Activated CD4-positive, alpha-beta T cell treated with anti-CD3 and anti-CD28 coated beads, Interleukin-2, amount 50 U/mL, for 1 hour (primary cell): ENCODE results near the gene OPRL1.
A peak's percentile ranks its signal among the peaks of the same experiment; 100 is the strongest.

ENCODE experiments used
- DNase-seq: peaks from one replicate; pipeline ENCODE4 v3.0.0-alpha.2; 2020

Gene OPRL1

DNA sequence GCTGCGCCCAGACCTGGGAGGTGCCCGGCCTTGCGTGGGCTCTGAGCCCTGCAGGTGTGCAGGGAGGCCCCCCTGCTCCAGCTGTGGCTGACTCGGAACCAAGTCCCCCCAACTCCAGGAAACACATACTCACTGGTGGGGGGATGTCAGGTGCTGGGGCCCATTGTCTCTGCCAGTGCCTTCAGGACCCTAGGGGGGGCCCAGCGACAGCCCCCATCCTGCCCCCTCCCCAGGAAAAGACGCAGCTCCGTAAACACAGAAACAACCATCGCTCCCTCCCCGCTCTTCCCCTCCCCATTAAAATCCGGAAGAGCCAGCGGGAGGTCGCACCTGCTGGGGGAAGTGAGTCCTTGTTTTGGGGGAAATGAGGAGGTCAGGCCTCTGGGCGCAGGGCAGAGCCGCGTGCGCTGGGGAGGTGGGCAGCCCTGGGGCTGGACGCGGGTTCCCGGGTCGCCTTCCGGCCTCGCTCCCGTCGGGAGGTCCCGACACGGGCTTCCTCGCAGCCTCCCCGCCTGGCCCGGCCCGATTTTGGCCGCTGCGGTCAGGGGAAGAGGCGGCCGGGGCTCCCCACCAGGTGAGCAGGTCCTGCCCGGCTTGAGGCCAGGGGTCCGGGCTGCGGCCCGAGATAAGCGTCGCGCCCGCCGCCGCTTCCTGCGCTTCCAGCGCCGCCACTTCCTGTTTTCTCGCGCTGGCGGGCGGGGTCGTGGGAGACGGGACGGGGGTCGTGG lies 37.7 kb upstream of the OPRL1 start:
- no peak for DNase-seq

DNA sequence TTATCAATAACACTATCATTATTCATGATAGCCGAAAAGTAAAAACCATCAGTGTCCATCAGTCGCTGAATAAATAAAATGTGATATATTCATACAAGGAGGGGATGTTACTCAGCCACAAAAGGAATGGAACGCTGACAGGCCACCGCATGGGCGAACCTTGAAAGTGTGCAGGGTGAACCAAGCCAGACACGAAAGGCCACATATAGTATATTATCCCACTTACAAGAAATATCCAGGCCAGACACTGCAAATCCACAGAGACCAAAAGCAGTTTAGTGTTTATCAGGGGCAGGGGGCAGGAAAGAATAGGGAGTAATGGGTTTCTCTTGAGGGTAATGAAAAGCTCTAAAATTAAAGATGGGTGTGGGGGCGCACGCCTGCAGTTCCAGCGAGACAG lies 36.1 kb upstream of the OPRL1 start:
- no peak for DNase-seq

DNA sequence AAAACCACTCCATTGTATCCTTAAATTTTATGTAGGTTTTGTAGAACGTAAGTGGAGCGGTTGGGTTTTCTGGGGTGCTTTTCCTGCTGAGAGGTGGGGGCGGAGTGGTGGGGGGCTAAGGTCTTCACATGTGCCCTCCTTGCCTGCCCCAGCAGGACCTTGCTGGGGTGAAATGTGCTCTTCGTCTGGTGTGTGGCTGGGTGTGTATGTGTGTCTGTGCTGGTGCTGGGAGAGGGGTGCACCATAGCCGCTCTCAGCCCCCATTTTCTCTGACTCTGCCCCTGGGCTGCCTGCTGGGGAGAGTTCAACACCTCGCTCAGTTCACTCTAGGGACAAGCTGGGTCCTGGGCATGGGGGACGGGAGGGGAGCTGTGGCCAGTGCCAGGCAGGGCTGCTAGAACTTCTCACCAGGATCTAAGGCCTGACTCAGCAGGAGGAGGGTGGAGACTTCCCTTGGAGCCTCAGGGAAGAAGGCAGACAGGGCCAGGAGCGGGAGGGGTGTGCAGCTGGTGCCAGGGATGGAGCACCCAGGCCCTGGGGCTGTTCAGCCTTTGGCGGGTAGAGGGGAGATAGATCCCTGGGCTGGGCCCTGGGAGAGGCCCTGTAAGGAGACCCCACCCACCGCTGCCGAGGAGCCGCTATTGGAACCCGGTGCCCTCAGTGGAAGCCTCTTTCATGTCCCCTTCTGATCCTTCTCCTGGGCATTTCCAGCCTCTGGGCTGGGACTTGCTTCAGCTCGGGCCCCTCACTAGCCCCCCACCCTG lies 35.2 kb upstream of the OPRL1 start:
- no peak for DNase-seq

DNA sequence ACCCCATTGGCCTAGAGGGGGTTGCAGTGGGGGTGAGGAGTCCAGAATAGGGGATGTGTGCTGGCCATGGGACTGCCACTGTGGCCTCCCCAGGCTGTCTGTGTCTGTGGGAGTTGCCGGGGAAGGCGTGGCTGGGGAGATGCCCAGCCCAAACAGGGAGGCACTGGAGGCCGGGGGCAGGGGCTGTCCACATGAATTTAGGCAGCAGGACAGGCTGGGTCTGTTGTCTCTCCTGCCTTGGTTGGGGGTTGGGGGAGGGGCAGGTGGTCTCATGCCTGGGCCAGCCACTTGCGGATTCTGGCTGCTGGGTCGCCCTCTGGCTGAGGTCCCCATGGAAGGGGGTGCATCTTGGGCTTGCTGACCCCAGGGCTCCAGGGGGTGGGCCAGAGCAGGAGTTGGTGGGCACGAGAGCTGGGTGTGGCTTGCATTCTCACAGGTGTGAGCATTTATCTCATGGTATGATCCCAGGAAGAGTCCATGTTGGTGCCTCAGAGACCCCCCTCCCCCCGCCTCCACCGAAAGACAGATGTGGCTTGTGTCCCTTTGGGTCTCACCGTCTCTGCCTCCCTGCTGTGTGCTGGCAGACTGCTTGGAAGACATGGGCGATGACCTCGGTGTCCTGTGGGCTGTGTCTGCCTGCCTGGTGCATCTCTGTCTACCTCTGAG lies 34.4 kb upstream of the OPRL1 start:
- no peak for DNase-seq

DNA sequence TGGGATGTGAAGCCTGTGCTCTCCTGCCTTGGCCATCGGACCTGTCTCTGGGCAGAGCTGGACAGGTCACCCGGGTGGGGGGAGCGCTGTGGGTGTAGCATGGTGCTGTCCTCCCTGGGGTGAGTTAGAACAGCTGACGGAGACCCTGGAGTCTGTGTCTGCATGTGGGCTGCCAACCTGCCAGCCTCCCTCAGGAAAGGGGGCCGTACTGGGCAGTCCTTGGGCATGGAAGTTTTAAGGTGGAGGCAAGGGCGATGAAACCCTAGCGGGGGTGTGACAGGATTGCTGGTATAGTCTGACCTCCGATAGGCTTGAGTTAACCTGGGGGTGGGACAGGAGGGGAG lies 32.9 kb upstream of the OPRL1 start:
- no peak for DNase-seq

DNA sequence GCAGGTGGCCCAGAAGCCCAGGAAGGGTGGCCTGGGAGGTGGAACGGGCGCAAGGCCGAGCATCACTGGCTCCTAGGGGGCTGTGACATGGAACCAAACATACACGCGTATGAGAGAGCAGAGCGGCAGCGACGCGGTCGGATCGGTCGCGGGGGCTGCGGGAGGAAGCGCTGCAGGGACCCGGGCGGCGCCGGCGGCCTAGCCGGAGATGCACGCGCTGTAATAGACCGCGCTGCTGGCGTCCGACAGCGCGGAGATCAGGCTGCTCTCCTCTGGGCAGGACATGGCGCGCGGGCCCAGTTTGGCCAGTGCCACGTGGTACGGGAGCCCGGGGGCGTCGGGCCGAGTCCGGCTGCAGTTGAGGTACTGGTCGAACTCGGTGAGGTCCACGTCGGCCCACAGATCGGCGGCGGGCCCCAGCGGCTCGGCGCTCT lies 31.9 kb upstream of the OPRL1 start:
- no peak for DNase-seq

DNA sequence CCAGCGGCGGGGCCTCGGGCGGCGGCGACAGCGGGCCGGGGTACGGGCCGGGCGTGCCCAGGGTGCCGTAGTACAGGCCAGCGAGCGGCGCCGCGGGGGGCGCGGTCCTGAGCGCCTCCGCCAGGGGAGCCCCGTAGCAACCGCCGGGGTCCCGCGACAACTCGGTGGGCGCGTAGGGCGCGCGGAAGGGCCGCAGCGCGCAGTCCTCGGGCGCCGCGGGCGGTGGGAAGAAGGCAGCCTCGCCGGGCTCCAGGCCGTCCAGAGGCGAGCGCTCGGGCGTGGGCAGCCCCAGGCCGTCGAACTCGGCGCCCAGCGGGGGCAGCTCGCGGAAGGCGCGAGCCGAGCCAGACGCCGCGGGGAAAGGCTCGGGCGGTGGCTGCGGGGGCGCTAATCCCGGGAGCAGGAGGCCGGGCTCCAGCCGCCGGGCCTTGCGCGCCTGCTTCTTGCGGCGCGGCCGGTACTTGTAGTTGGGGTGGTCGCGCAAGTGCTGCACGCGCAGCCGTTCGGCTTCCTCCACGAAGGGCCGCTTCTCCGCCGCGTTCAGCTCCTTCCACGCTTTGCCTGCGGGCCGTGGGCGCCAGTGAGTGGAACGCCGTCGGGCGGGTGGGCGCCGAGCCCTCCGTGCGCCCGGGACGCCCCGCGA lies 31.4 kb upstream of the OPRL1 start:
- DNase-seq: no peak

DNA sequence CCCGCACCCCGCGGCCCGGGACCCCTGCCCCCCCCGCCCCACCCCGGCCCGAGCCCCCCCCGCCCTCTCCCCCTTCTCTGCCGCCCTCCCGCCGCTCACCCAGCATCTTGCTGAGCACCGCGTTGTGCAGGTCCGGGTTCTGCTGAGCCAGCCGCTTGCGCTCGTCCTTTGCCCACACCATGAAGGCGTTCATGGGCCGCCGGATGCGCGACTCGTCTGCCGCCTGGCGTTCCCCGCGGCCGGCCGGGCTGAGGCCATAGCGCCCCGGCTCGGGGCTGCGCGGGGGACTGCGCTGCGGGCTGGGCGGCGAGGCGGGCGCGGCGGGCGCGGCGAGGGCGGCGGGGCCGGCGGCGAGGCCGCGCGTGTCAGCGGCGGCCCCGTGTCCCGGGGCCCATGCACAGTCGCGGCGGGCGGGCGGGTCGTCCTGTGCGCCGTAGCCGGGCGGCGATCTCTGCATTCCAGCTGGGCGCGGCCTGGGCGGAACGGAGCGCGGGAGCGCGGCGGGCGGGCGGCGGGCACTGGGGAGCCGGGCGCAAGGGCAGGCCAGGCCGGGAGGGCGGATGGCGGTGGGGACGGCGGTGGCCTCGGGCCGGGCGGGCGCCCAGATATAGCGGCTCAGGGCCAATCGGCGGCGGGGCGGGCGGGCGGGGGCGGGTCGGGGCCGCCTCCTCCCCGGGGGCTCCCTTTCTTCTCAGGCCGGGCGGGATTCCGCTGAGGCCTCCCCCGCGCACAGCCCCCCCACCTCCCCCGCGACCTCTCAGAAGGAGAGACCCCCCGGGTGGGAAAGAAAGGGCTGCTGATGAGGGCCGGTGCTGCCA lies 30.6 kb upstream of the OPRL1 start, which contains the start of gene SOX18:
Gene SOX18 (minus strand): TSS at position 580 of the 818 bp plus-strand sequence. CDS start 123 bp downstream, at position 457.
- peak; percentile 30 for DNase-seq

DNA sequence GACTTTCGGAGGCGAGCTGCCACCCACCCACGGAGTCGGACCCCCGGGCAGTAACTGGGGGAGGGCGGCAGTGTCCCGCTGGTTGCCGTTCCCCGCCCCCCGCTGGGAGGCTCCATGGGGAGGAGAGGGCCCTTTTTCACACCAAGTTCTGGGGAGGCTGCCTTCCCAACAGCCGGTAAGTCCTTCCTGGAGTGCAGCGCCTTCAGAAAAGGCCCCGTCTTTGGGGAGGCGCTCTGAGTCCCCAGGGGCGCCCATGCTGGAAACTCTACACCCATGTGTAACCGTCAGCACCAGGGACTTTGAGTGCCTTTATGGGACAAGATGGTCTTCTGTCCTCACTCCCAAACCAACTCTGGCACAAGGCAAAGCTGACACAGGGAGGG lies 30.0 kb upstream of the OPRL1 start:
- DNase-seq: no peak

DNA sequence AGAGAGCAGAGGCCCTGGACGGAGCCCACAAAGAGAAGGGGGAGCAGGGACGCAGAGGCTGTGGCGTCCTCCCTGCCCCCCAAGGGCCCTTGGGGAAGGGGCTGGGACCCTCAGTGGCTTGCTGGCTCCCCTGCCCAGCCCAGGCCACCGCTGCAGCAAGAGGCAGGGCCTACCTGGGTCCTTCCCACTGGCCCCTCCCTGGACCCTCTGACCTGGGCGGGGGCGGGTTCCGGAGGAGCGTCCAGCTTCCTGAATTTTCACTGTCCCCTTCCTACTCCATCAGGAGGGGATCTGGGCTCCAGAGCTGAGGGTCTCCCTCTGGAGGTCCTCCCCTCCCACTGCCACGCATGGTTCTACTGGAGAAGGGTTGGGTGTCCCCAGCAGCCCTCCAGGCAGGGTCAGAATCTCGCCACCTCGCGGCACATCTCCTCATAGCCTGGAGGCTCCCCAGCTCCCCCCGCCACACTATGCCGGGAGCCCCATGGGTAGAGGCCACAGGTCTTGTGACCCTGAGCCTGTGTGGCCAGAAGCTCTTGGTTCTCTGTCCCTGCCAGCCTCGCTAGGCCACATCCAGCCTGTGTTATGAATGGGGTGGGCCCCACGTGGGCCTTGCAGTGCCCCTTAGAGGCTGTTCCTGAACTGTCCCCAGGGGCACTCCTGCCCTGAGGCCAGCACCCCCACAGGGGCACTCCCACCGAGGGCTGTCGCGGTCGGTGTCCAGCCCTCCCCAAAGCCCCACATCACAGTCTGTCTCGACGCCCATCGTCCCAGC lies 29.4 kb upstream of the OPRL1 start:
- DNase-seq: no peak

DNA sequence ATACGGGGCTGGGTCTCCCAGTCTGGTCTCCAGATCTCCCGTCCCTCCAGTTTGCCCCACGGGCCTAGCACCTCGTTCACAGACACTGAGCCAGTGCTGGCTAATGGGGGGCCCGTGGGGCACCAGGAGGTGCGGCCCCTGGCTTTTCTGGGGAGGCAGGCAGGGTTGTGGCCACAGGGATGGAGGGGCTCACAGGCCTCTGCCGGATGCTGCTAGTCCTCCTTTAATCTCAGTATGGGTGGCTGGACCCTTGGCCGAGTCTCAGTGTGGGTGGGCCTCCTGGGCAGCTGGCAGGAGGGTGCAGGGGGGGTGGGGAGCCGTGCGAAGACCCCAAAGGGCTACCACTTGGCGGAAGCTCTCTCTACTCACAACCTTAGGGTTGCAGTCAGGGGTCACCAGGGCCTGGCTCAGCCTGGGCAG lies 28.8 kb upstream of the OPRL1 start:
- no peak for DNase-seq

DNA sequence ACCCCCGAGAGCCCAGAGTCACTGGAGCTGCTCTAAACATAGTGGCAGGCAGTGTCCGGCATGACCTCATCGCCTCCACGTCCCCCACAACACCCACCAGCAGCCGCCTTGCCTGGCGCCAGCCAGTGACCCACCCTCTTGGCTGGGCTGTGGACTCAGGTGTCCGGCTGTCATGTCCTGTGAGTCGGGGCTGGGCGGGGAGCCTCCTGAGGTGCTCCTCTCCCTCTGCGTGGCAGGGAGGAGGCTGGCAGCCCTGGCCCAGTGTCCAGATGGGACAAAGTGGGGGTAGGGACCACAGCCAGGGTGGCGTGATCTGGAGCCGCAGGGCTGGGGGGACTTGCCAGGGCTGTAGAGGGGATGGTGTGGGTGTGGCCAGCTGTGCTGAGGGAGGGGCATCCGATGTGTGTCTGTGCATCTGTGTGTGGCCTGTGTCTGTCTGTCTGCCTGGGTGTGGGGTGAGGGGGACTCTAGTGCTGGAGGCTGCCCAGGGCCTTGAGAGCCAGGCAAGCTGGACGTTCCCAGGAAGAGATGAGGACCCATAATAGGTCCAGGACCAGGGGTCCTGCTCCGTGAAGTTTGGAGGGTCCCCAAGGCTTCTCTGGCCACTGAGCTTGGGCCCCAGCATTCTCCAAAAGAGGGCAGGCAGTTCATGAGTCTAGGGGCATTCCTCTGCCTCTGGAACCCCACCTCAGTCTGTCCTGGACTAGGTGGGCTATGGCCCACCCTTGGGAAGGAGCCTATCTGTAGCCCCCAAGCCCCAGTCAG lies 28.1 kb upstream of the OPRL1 start:
- DNase-seq: no peak

DNA sequence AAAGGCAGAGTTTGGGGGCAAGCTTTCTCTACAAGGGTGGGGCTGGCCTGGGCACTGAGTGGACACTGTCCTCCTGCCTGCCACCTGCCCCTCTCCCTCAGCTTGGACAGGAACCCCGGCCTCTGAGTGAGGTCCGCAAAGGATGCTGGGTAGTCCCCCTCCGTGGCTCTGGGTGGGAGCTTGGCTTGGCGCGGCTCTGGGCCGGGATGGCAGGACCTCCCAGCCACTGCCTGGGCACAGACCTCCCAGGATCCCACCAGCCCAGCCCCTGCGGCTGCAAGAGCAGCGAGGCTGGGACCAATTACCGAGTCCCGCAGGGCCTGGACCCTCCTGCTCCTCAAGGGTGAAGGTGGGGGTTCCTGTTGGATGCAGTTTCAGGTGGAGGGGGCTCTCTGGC lies 27.6 kb upstream of the OPRL1 start:
- DNase-seq: no peak

DNA sequence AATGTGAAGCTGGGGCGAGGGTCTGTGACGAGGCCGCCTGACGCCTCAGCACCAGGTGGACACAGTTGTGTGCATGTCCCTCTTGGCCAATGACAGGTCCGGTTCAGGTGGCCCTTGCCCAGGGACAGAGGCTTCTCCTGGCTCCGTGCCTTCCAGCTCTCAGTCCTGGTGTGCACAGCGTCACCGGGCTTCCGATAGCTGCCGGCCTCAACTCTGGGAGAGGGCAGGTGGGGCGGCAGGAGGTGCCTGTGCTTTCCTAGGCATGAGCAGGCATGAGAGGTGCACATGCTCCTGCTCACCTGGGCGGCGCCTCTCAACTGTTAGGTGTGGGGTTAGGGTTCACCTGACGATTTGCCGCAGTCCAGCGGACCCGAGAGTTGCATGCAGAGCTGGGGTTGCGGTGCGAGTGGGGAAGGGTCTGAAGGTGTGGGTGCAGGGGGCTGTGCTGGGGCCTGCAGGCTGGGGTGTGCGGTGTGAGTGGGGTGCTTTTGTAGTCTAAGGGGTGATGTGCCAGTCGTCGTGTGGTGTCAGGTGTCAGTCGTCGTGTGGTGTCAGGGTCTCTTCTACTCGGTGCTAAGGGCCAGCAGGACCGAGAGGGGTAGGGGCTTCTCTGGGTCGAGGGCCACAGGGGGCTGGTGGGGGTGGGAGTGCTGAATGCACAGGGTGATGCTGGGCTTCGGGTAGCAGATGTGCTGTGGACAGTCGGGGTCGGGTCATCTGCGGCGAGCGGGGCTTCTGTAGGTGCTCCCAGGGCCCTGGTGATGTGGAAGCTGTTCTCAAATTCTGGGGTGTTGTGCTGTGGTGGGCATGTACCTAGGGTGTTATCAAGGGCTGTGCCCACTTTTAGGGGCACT lies 26.7 kb upstream of the OPRL1 start:
- no peak for DNase-seq

DNA sequence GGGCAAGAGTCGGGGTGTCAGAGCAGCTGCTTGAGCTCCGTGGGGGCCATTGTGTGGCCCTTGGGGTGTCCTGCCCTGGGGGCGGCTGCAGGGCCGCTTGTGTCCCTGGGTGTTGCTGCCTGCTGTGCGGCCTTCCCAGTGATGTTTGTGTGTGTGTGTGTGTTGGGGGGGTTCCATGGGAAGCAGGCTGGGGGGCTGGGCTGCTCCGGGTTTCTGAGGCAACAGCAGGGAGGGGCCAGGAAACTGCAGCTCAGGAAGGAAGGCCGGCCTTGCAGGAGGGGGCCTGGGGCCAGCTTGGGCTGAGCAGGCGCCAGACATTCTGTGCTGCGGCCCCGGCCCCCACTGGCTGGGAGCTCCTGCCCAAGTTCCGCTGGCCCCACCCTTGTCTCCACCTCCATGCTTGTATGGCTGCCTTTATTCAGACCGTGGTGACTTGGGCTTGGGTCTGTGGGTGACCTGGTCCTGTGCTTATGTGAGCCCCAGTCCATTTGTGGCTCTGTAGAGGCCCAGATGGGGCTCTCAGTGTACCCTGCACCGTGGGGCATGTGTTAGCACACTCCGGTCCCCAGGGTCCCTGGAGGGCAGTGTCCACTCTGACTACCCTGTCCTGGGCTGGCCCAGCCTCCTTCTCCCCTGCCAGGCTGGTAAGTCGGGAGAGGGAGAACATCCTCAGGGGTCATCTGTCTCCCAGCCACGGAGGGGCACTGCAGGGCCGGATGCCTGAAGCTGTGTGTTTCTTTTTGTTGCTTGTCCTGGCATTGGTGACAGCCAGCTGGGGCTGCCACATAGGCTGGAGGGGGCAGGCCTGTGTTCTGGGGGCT lies 25.8 kb upstream of the OPRL1 start:
- no peak for DNase-seq

DNA sequence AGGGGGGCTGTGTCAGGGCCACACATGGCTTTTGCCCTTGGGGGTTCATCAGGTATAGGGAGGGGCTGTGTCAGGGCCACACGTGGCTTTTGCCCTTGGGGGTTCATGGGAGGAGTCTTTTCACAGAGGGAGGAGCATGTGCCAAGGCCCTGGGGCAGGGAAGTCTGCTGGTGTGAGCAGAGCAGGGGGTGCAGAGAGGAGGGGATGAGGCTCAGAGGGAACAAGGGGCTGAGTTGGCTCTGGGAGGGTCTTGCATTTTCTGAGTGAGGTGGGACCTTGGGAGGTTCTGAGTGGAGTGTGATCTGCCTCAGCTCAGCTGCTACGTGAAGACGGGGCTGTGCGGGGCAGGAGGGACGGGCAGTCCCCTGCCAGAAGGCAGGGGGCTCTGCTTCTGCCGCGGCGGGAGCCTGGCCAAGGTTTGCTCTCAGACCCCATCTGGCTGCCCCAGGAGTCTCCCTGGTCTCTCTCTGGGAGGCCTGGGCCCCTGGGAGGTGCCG lies 24.4 kb upstream of the OPRL1 start:
- DNase-seq: no peak

DNA sequence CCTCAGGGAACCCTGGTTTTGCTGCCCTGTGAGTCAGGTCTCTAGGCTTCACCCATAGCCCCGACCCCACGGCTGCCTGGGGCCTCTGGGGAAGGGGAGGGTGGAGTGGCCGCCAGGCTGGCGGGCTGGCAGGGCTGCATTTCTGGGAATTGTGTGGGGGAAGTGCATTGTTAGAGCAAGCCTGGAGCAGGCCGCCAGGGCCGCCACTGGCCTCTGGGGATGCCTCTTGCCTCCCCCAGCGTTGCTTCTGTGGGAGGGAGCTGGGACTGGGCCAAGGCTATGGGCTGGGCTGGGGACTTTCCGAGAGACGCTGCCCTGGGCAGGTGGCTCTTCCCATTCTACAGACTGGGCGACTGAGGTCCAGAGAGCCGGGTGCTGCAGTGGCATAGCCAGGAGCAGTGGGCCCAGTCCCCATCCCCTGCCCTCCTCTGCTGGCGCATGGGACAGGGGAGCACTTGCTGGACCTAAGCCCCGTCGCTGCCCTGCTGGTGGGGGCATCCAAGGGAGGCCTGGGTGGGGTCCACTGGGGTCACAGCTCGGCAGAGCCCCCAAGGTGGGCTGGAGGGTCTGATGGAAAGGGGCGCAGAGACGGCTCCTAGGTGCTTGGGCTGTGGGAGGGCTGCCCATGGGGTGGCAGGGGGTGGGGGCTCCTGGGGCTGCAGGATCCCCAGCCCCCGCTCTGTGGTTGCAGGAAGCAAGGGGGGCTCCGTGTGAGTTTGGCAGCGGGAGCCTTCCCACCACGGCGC lies 23.8 kb upstream of the OPRL1 start:
- DNase-seq: no peak

DNA sequence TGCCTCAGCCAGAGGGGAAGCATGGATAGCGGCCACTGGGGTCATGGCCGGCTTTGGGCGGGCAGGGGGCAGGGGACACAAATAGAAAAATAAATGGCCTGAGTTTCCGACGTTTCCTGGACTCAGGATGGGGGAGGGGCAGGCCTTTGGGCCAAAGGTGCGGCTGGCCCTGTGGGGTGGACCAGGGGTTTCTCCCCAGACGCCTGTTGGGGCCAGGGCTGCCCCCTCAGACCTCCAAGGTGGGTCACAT lies 23.3 kb upstream of the OPRL1 start:
- no peak for DNase-seq
